Neutrophil (primary cell): ENCODE measurements around the gene GLT8D2.

Experiments used
- H3K27ac ChIP-seq: fragments of 200-600 bp; sonication (generic); 2 replicates; pipeline ENCODE4 v1.5.1; 2016; ENCODE audit warnings: mild to moderate bottlenecking, moderate library complexity
- H3K27me3 ChIP-seq: fragments of 200-600 bp; sonication (generic); 2 replicates; pipeline ENCODE4 v1.6.0; 2016; ENCODE audit warnings: mild to moderate bottlenecking
- H3K36me3 ChIP-seq: fragments of 200-600 bp; sonication (generic); 2 replicates; pipeline ENCODE4 v1.5.1; 2017
- H3K4me1 ChIP-seq, 2 experiments: fragments of 200-600 bp in 1 of 2; sonication (generic) in 1 of 2; 1 replicate in 1 of 2; 2 replicates in 1 of 2; pipeline versions ENCODE4 v1.5.1 to v1.6.1; 2013 to 2016; ENCODE audit warnings: low read depth in 1 of 2, low read length in 1 of 2, mild to moderate bottlenecking in 1 of 2, moderate library complexity in 1 of 2; ENCODE audit not compliant: control insufficient read depth in 1 of 2, insufficient read depth in 1 of 2
- H3K4me3 ChIP-seq, 2 experiments: fragments of 200-600 bp in 1 of 2; sonication (generic) in 1 of 2; 1 replicate in 1 of 2; 2 replicates in 1 of 2; pipeline ENCODE4 v1.5.1; 2013 to 2016; ENCODE audit warnings: low read depth in 1 of 2, low read length in 1 of 2, mild to moderate bottlenecking in 1 of 2, moderate library complexity in 1 of 2
- H3K9me3 ChIP-seq: fragments of 200-600 bp; sonication (generic); 2 replicates; pipeline ENCODE4 v1.5.1; 2016
- TF ChIP-seq, protein P1 (sequence below): fragments of 200-600 bp; sonication (generic); IDR thresholded peaks from 2 replicates; pipeline ENCODE4 v1.5.1; 2016; ENCODE audit warnings: antibody characterized with exemption

Gene GLT8D2

DNA sequence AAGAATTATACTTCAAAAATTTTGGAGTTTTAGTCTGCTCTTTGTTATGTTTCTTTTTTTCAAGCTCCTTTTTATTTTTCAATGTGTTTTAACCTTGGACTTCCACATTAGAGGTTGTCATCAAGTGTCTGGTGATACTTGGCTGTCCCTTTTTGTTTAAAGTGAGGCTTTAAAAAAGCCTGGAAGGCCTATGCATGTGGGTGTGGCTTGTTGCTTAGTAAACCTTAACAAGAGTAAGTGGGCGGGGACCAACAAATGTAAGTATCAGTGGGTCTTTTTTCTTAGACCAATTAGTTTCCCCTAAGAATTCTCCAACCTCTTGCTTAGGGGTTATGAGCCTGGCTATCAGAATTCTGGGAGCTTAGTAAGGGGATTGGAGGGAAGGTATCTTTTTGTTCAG lies 40.7 kb upstream of the GLT8D2 start:
- H3K4me1 ChIP-seq = peaks cover 10 to 12% of the 10 kb centered on the region in 2 experiments
- no peaks in the 10 kb centered on the region for H3K27me3 ChIP-seq
- no peak overlapping the region for H3K27ac ChIP-seq
- H3K36me3 ChIP-seq = peaks cover 58% of the 10 kb centered on the region
- H3K9me3 ChIP-seq = no peaks in the 10 kb centered on the region
- TF ChIP-seq, protein P1, sequence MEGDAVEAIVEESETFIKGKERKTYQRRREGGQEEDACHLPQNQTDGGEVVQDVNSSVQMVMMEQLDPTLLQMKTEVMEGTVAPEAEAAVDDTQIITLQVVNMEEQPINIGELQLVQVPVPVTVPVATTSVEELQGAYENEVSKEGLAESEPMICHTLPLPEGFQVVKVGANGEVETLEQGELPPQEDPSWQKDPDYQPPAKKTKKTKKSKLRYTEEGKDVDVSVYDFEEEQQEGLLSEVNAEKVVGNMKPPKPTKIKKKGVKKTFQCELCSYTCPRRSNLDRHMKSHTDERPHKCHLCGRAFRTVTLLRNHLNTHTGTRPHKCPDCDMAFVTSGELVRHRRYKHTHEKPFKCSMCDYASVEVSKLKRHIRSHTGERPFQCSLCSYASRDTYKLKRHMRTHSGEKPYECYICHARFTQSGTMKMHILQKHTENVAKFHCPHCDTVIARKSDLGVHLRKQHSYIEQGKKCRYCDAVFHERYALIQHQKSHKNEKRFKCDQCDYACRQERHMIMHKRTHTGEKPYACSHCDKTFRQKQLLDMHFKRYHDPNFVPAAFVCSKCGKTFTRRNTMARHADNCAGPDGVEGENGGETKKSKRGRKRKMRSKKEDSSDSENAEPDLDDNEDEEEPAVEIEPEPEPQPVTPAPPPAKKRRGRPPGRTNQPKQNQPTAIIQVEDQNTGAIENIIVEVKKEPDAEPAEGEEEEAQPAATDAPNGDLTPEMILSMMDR = no peak
- H3K4me3 ChIP-seq = no peak overlapping the region

GRCh38 chr12:104083769-104084475 lies 33.9 kb upstream of the GLT8D2 start:
- TF ChIP-seq, protein P1 = no peak
- Histone ChIP-seq H3K27me3 (no peaks in the 10 kb centered on the region), H3K9me3 (no peaks in the 10 kb centered on the region), H3K27ac (no peak overlapping the region), H3K36me3 (peaks cover 70% of the 10 kb centered on the region), H3K4me1 (no peaks in the 10 kb centered on the region), H3K4me3 (no peak overlapping the region)

- H3K27ac ChIP-seq = no peak overlapping the region
- H3K4me3 ChIP-seq = no peak overlapping the region
- H3K4me1 ChIP-seq = no peaks in the 10 kb centered on the region
- TF ChIP-seq, protein P1 = no peak
- no peaks in the 10 kb centered on the region for H3K27me3 ChIP-seq
- peaks cover 48% of the 10 kb centered on the region for H3K36me3 ChIP-seq
- no peaks in the 10 kb centered on the region for H3K9me3 ChIP-seq
These were observed 30.8 kb upstream of the GLT8D2 start for GRCh38 chr12:104080764-104081163.

DNA sequence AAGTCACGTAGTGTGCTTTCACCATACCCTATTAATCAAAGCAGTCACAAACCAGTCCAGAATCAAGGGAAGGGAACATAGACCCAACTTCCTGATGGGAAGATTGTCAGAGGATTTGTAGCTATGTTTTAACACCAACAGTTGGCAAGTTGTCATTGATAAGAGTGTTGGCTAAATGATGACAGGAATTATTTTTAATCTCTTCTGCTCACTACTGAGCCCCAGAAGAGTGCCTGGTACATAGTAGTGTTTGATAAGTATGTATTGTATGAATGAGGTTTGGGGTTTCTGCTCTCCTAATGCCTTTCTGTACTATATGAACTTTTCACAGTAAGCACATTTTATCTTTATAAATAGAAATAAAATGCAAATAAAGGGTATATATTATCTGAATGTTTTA lies 29.0 kb upstream of the GLT8D2 start:
- peaks cover 41% of the 10 kb centered on the region for H3K36me3 ChIP-seq
- H3K4me3 ChIP-seq = no peak overlapping the region
- H3K27me3 ChIP-seq = no peaks in the 10 kb centered on the region
- no peak overlapping the region for H3K27ac ChIP-seq
- no peaks in the 10 kb centered on the region for H3K9me3 ChIP-seq
- TF ChIP-seq, protein P1 = no peak
- H3K4me1 ChIP-seq = no peaks in the 10 kb centered on the region

DNA sequence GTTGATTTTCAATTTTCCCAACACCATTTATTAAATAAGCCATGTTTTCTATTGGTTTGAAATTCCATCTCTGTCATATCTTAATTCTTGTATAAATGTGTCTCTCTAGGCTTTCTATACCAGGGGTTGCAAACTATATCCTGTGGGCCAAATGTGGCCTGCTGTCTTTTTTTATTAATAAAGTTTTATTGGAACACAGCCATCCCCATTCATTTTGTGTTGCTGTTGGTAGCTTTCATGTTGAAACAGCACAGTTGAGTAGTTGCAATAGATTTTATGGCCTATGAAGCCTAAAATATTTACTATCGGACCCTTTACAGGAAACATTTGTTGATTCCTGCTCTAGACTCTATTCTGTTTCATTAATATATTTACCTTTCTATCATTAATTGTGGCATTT lies 23.7 kb upstream of the GLT8D2 start:
- Histone ChIP-seq H3K4me1 (no peaks in the 10 kb centered on the region), H3K36me3 (peaks cover 16% of the 10 kb centered on the region), H3K4me3 (no peak overlapping the region), H3K9me3 (no peaks in the 10 kb centered on the region), H3K27ac (no peak overlapping the region), H3K27me3 (no peaks in the 10 kb centered on the region)
- TF ChIP-seq, protein P1 = no peak
